ENCODE results near the gene IL7R. TPM values are rescaled to one million over a fixed set of nuclear protein-coding genes. Genes with fewer than 3 reads are reported as not detected.

Gene IL7R
- total RNA-seq, 1 donor from 2014 or later = 5.6 TPM

GRCh38 chr5:35877655-35878054 is 21.0 kb downstream of the IL7R start:
- DNase-seq (ENCODE audit: low read depth) (peak; percentile 67), FAIRE-seq (no peak)
- Histone ChIP-seq H3K36me3 (ENCODE audit: insufficient read depth, low read length) (no peaks in the 10 kb centered on the region), H3K4me3 (ENCODE audit: insufficient read depth, low read depth, low read length) (no peak overlapping the region), H3K27ac (ENCODE audit: low read depth, low read length) (peak overlapping the region; percentile 4), H3K4me1 (ENCODE audit: insufficient read depth, low read length) (peaks cover 2% of the 10 kb centered on the region), H2AFZ (ENCODE audit: low read depth, low read length) (no peak overlapping the region), H4K20me1 (ENCODE audit: insufficient read depth, low read length) (no peaks in the 10 kb centered on the region), H3K9me3 (ENCODE audit: insufficient read depth, low read depth, low read length) (no peaks in the 10 kb centered on the region), H3K4me2 (ENCODE audit: low read length) (peak overlapping the region; percentile 4), H3K27me3 (ENCODE audit: insufficient read depth, low read length) (no peaks in the 10 kb centered on the region), H3K79me2 (ENCODE audit: insufficient read depth, low read length) (no peaks in the 10 kb centered on the region), H3K9ac (ENCODE audit: low read length) (no peak overlapping the region)
- TF ChIP-seq CTCF (IDR thresholded peaks at IDR 0.05; ENCODE audit: insufficient read depth, low read depth, low read length) = no peak
- no peak for TF ChIP-seq EZH2 (IDR thresholded peaks at IDR 0.05; ENCODE audit: insufficient read depth, low read length)
- Mint-ChIP-seq H3K36me3 (ENCODE audit: low read depth, unreplicated experiment) (peaks cover 6% of the 10 kb centered on the region), H3K9me3 (ENCODE audit: unreplicated experiment) (no peaks in the 10 kb centered on the region), H3K27ac (ENCODE audit: unreplicated experiment) (peak overlapping the region; percentile 56), H3K4me3 (ENCODE audit: unreplicated experiment) (no peak overlapping the region), H3K4me1 (ENCODE audit: low read depth, unreplicated experiment) (peaks cover 33% of the 10 kb centered on the region), H3K27me3 (ENCODE audit: low read depth, unreplicated experiment) (no peaks in the 10 kb centered on the region)

- Histone ChIP-seq H3K4me2 (ENCODE audit: low read length) (no peak overlapping the region), H2AFZ (ENCODE audit: low read depth, low read length) (no peak overlapping the region), H3K9ac (ENCODE audit: low read length) (no peak overlapping the region), H3K27me3 (ENCODE audit: insufficient read depth, low read length) (no peaks in the 10 kb centered on the region), H3K79me2 (ENCODE audit: insufficient read depth, low read length) (no peaks in the 10 kb centered on the region), H3K27ac (ENCODE audit: low read depth, low read length) (no peak overlapping the region), H3K36me3 (ENCODE audit: insufficient read depth, low read length) (no peaks in the 10 kb centered on the region), H3K9me3 (ENCODE audit: insufficient read depth, low read depth, low read length) (no peaks in the 10 kb centered on the region), H3K4me1 (ENCODE audit: insufficient read depth, low read length) (peaks cover 2% of the 10 kb centered on the region), H3K4me3 (ENCODE audit: insufficient read depth, low read depth, low read length) (no peak overlapping the region), H4K20me1 (ENCODE audit: insufficient read depth, low read length) (no peaks in the 10 kb centered on the region)
- peaks cover 35% of the 10 kb centered on the region for H3K4me1 Mint-ChIP-seq (ENCODE audit: low read depth, unreplicated experiment)
- H3K4me3 Mint-ChIP-seq (ENCODE audit: unreplicated experiment) = no peak overlapping the region
- peaks cover 6% of the 10 kb centered on the region for H3K36me3 Mint-ChIP-seq (ENCODE audit: low read depth, unreplicated experiment)
- DNase-seq (ENCODE audit: low read depth) (no peak), FAIRE-seq (no peak)
- TF ChIP-seq CTCF (IDR thresholded peaks at IDR 0.05; ENCODE audit: insufficient read depth, low read depth, low read length) (no peak), EZH2 (IDR thresholded peaks at IDR 0.05; ENCODE audit: insufficient read depth, low read length) (no peak)
- peak overlapping the region; percentile 56 for H3K27ac Mint-ChIP-seq (ENCODE audit: unreplicated experiment)
- no peaks in the 10 kb centered on the region for H3K27me3 Mint-ChIP-seq (ENCODE audit: low read depth, unreplicated experiment)
- no peaks in the 10 kb centered on the region for H3K9me3 Mint-ChIP-seq (ENCODE audit: unreplicated experiment)
These were observed 21.4 kb downstream of the IL7R start for GRCh38 chr5:35878079-35878478.

- FAIRE-seq (no peak), DNase-seq (ENCODE audit: low read depth) (no peak)
- peaks cover 4% of the 10 kb centered on the region for H3K36me3 Mint-ChIP-seq (ENCODE audit: low read depth, unreplicated experiment)
- H2AFZ ChIP-seq (ENCODE audit: low read depth, low read length) = no peak overlapping the region
- peaks cover 46% of the 10 kb centered on the region for H3K4me1 Mint-ChIP-seq (ENCODE audit: low read depth, unreplicated experiment)
- H3K4me3 ChIP-seq (ENCODE audit: insufficient read depth, low read depth, low read length) = no peak overlapping the region
- H3K79me2 ChIP-seq (ENCODE audit: insufficient read depth, low read length) = no peaks in the 10 kb centered on the region
- no peak overlapping the region for H3K4me3 Mint-ChIP-seq (ENCODE audit: unreplicated experiment)
- no peak overlapping the region for H3K9ac ChIP-seq (ENCODE audit: low read length)
- no peak overlapping the region for H3K27ac Mint-ChIP-seq (ENCODE audit: unreplicated experiment)
- no peaks in the 10 kb centered on the region for H3K27me3 Mint-ChIP-seq (ENCODE audit: low read depth, unreplicated experiment)
- no peaks in the 10 kb centered on the region for H3K9me3 ChIP-seq (ENCODE audit: insufficient read depth, low read depth, low read length)
- H3K36me3 ChIP-seq (ENCODE audit: insufficient read depth, low read length) = no peaks in the 10 kb centered on the region
- H3K4me1 ChIP-seq (ENCODE audit: insufficient read depth, low read length) = peaks cover 10% of the 10 kb centered on the region
- no peaks in the 10 kb centered on the region for H4K20me1 ChIP-seq (ENCODE audit: insufficient read depth, low read length)
- H3K27me3 ChIP-seq (ENCODE audit: insufficient read depth, low read length) = no peaks in the 10 kb centered on the region
- TF ChIP-seq CTCF (IDR thresholded peaks at IDR 0.05; ENCODE audit: insufficient read depth, low read depth, low read length) (no peak), EZH2 (IDR thresholded peaks at IDR 0.05; ENCODE audit: insufficient read depth, low read length) (no peak)
- no peak overlapping the region for H3K4me2 ChIP-seq (ENCODE audit: low read length)
- no peaks in the 10 kb centered on the region for H3K9me3 Mint-ChIP-seq (ENCODE audit: unreplicated experiment)
- no peak overlapping the region for H3K27ac ChIP-seq (ENCODE audit: low read depth, low read length)
These were observed 22.4 kb downstream of the IL7R start for GRCh38 chr5:35879096-35879495.
